A549 (cell line): ENCODE results near the gene TMEM198. TPM values are rescaled to one million over a fixed set of nuclear protein-coding genes. Genes with fewer than 3 reads are reported as not detected.

Experiments
- ATAC-seq, 2 experiments: fragments of 200-7000 bp in 1 of 2; fragments of >200 bp in 1 of 2; cut with Nextera tagmentation in 1 of 2; cut with Tn5 transposase in 1 of 2; 3 replicates each; pipeline versions ENCODE4 v1.8.0 to v1.9.1; 2018 to 2020; ENCODE audit warnings: mild to moderate bottlenecking in 1 of 2, moderate library complexity in 1 of 2
- CTCF ChIA-PET: fragments of 300-600 bp; sonication (Branson Sonifier 250); formaldehyde crosslinking; extraction: SDS; loops from one replicate; lab custom pipeline; 2021; ENCODE audit warnings: antibody characterized with exemption, inconsistent platforms; lab: Yijun Ruan, JAX
- POLR2A ChIA-PET: fragments of 350-600 bp; formaldehyde crosslinking; extraction: SDS; loops from one replicate; lab custom pipeline; 2021; ENCODE audit warnings: antibody characterized with exemption, inconsistent platforms; lab: Yijun Ruan, JAX
- DNase-seq, 2 experiments: peaks; one replicate each; pipeline versions ENCODE4 v3.0.0 to v3.0.0-alpha.2; 2011 to 2016; ENCODE audit warnings: low read depth in 1 of 2, low spot score in 1 of 2
- FAIRE-seq: peaks from 2 replicates; lab custom pipeline; 2011; peaks lifted over from hg19 to GRCh38; lab: Jason Lieb, UNC
- H3K27ac ChIP-seq, 2 experiments: fragments of >200 bp; sonication (Bioruptor Twin); formaldehyde crosslinking; 3 replicates each; pipeline ENCODE4 v1.5.1; 2016 to 2017
- H3K4me1 ChIP-seq: fragments of >200 bp; sonication (Bioruptor Twin); formaldehyde crosslinking; 3 replicates; pipeline ENCODE4 v1.6.1; 2016
- H3K4me2 ChIP-seq: fragments of >200 bp; sonication (Bioruptor Twin); formaldehyde crosslinking; 3 replicates; pipeline ENCODE4 v1.6.1; 2016
- H3K4me3 ChIP-seq: fragments of >200 bp; sonication (Bioruptor Twin); formaldehyde crosslinking; 3 replicates; pipeline ENCODE4 v1.5.1; 2016
- H3K9me3 ChIP-seq: fragments of >200 bp; sonication (Bioruptor Twin); formaldehyde crosslinking; 3 replicates; pipeline ENCODE4 v1.6.1; 2016
- CBX8 ChIP-seq: fragments of 200-600 bp; sonication (generic); IDR thresholded peaks from 2 replicates; pipeline ENCODE4 v1.6.1; 2016
- CHD4 ChIP-seq: fragments of 200-600 bp; sonication (generic); IDR thresholded peaks from 2 replicates; pipeline ENCODE4 v1.6.1; 2016; ENCODE audit warnings: antibody characterized with exemption, mild to moderate bottlenecking, borderline replicate concordance
- CTCF ChIP-seq: fragments of >200 bp; sonication (Bioruptor Twin); formaldehyde crosslinking; IDR thresholded peaks from 3 replicates; pipeline ENCODE4 v1.5.1; 2016
- EHF ChIP-seq: fragments of 250-450 bp; sonication (Bioruptor Pico); IDR thresholded peaks from 2 replicates; pipeline ENCODE4 v1.5.0; 2020; ENCODE audit warnings: mild to moderate bottlenecking
- EHMT2 ChIP-seq: fragments of 200-600 bp; sonication (generic); IDR thresholded peaks from 2 replicates; pipeline ENCODE4 v1.6.1; 2016; ENCODE audit warnings: antibody characterized with exemption, low read depth, mild to moderate bottlenecking, moderate library complexity
- EP300 ChIP-seq, 2 experiments: fragments of >200 bp; sonication (Bioruptor Twin); formaldehyde crosslinking; IDR thresholded peaks; 2 replicates in 1 of 2; 3 replicates in 1 of 2; pipeline ENCODE4 v1.6.1; 2016 to 2017
- ESRRA ChIP-seq: fragments of 150-350 bp; IDR thresholded peaks from 2 replicates; pipeline ENCODE4 v1.6.1; 2014; ENCODE audit warnings: mild to moderate bottlenecking, low read length, borderline replicate concordance
- FOSB ChIP-seq: fragments of 250-450 bp; sonication (Bioruptor Pico); IDR thresholded peaks from 2 replicates; pipeline ENCODE4 v1.5.0; 2020; ENCODE audit warnings: mild to moderate bottlenecking, moderate library complexity
- MAX ChIP-seq: IDR thresholded peaks from 2 replicates; pipeline ENCODE4 v1.6.1; 2012
- PHF8 ChIP-seq: fragments of 200-600 bp; sonication (generic); IDR thresholded peaks from 2 replicates; pipeline ENCODE4 v1.6.1; 2016; ENCODE audit warnings: low read depth, mild to moderate bottlenecking, antibody characterized with exemption, moderate library complexity, borderline replicate concordance
- RAD21 ChIP-seq, 2 experiments: fragments of >200 bp in 1 of 2; sonication (Bioruptor Twin) in 1 of 2; formaldehyde crosslinking in 1 of 2; IDR thresholded peaks in 1 of 2; conservative IDR thresholded peaks in 1 of 2; 2 replicates in 1 of 2; 3 replicates in 1 of 2; pipeline ENCODE4 v1.6.1; 2012 to 2018; ENCODE audit warnings: inconsistent platforms in 1 of 2
- RNF2 ChIP-seq: fragments of 200-600 bp; sonication (generic); IDR thresholded peaks from 2 replicates; pipeline ENCODE4 v1.6.1; 2016; ENCODE audit warnings: low read depth, mild to moderate bottlenecking, antibody characterized with exemption, moderate library complexity, borderline replicate concordance
- SMC3 ChIP-seq: fragments of >200 bp; sonication (Bioruptor Twin); formaldehyde crosslinking; IDR thresholded peaks from 3 replicates; pipeline ENCODE4 v1.6.1; 2018; ENCODE audit warnings: inconsistent platforms
- ZSCAN20 ChIP-seq: fragments of 250-450 bp; sonication (Bioruptor Pico); IDR thresholded peaks from 2 replicates; pipeline ENCODE4 v1.8.0; 2022; ENCODE audit warnings: mild to moderate bottlenecking, moderate library complexity
- WGBS: methylation state at CpG from one replicate; pipeline ENCODE4 v1.1.6; 2017; ENCODE audit errors: missing lambda C conversion rate; 5-methylcytosine and 5-hydroxymethylcytosine counted together
- polyA plus RNA-seq, 4 experiments: library from polyadenylated mRNA; depleted of rRNA in 3 of 4; stranded (reverse); fragments of >200 nt; fragmentation: RNase III in 1 of 4; extraction: RNeasy Plus Mini Kit Qiagen cat#74134 plus additional on column Dnase treatment in 1 of 4; gene quantifications; 2 replicates in 3 of 4; 3 replicates in 1 of 4; pipeline ENCODE4 v1.2.3, GENCODE V29; 2011 to 2017
- TF ChIP-seq, protein P1 (sequence below): IDR thresholded peaks from 2 replicates; pipeline ENCODE4 v1.6.1; 2012; ENCODE audit warnings: low read depth, borderline replicate concordance

Gene TMEM198
- polyA plus RNA-seq, 2 of the 4 experiments (the other 2 are of a cell fraction) = 0.31 to 0.37 TPM

DNA sequence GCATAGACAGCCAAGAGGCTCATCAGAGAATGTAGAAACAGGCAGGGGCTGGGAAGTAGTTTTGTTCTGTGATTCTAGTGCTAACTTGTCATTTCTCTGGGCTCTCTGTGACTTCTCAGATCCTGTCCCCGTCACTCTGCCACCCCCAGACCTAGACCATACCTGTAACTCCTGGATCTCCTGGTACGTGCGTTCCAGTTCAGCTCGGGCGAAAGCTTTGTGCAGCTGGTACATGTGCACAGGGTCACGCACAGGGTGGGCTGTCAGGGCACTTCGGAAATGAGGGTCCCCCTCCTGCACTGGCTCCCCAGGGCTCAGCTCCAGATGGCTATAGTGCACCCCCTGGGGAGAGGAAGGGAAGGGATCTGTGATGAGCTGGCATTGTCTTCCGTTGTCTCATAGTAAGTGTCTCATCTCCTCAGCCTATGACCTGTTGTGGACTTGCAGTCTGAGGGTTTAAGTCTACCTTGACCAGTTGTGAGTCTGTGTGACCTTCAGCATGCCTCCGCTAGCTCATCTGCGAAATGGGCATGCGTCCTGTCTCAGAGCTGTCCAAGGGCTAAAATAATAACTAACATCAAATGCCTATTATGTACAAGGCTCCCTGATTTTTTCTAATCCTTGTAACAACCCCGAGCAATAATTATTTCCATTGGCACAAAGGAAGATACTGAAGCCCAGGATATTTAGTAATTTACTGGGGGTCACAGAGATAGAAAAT is 2.9 kb upstream of the TMEM198 start:
- TF ChIP-seq EHMT2 (no peak), ESRRA (peak; percentile 95), EHF (CRISPR knock-in tag) (no peak), ZSCAN20 (CRISPR knock-in tag) (no peak), CHD4 (no peak), EP300 (IDR thresholded peaks at IDR 0.05) (no peak), CBX8 (no peak), RNF2 (no peak)
- no peak for FAIRE-seq

DNA sequence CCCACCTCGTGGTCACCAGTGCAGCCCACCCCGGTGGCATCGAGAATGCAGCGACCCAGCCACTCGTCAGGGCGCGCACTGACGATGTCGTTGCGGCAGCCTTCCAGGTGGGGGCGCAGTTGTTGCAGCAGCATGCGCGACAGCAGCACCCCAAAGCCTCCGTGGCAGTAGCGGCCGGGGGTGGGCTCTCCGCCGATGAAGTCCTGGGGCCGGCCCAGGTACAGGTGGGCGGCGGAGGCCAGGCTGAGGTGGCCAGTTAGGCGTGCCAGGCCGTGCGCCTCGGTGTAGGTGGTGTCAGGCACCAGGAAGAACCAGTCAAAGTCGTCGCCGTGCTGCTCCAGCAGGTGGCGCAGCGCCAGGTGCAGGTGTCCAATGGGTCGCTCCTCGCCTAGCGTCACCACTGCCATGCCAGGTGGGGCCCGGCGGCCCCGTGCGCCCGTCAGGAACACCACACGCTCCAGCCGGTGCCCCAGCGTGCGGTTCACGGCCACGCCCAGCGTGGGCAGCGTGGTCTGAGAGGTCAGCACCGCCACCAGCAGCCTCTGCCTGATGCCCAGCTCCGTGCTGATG is 2.1 kb upstream of the TMEM198 start:
- Histone ChIP-seq H3K4me3 (peak overlapping the region; percentile 32), H3K4me1 (peaks cover 12% of the 10 kb centered on the region)
- 0% methylated on average over 14 of the region's 48 CpGs for WGBS
- TF ChIP-seq ESRRA (no peak), RAD21 (conservative IDR thresholded peaks at IDR 0.05 in 1 of 2, IDR thresholded peaks at IDR 0.05 in 1 of 2) (peak; percentile 53 to 84), SMC3 (peak; percentile 97), MAX (peak; percentile 52; the same call in 1 of the 2 replicates), CTCF (peak; percentile 100), FOSB (no peak)
- TF ChIP-seq, all 56 proteins: peak for 4
- CTCF ChIA-PET = interaction anchor here (0.6 to 79.1 kb wide), 44 partner anchors 7 to 228 kb away, joined by 3 to 3291 read pairs (median 4); partner anchors contain the start of genes ASIC4, GMPPA, INHA and OBSL1
- POLR2A ChIA-PET = interaction anchor here (0.6 to 1.5 kb wide), 2 partner anchors 30 to 154 kb away, joined by 3 to 11 read pairs; partner anchors contain the start of gene OBSL1
- H3K9me3 ChIP-seq = no peaks in the 10 kb centered on the region
- FAIRE-seq (no peak), DNase-seq (peak; percentile 74 to 89), ATAC-seq (peak; percentile 38 to 69)
- peak overlapping the region; percentile 89 for H3K4me2 ChIP-seq
- H3K27ac ChIP-seq = peak overlapping the region in 1 of 2 experiments; percentile 79; a peak in 3 of 6 replicates

More for the DNA sequence above, 2.9 kb upstream of the TMEM198 start:
- WGBS = 79% methylated on average over 12 of the region's 12 CpGs
- Histone ChIP-seq H3K4me2 (peak overlapping the region; percentile 89; the same call in 2 of the 3 replicates), H3K9me3 (no peaks in the 10 kb centered on the region), H3K4me1 (peaks cover 12% of the 10 kb centered on the region), H3K4me3 (no peak overlapping the region), H3K27ac (no peak overlapping the region)
- ChIA-PET CTCF (interaction anchor here (0.6 to 79.1 kb wide), 38 partner anchors 8 to 227 kb away, joined by 3 to 3291 read pairs (median 4); partner anchors contain the start of genes ASIC4, GMPPA, OBSL1 and SPEG), POLR2A (interaction anchor here (0.6 to 1.5 kb wide), 2 partner anchors 30 to 153 kb away, joined by 3 to 11 read pairs; partner anchors contain the start of gene OBSL1)
- ATAC-seq = no peak
- DNase-seq = no peak

GRCh38 chr2:219542931-219543595 is 765 bp upstream of the TMEM198 start:
- peak overlapping the region; percentile 58 to 89 for H3K27ac ChIP-seq
- FAIRE-seq (no peak), DNase-seq (peak in 1 of 2 experiments; percentile 28)
- peak overlapping the region; percentile 61 for H3K4me3 ChIP-seq
- no peaks in the 10 kb centered on the region for H3K9me3 ChIP-seq
- WGBS = 9% methylated on average over 5 of the region's 66 CpGs
- POLR2A ChIA-PET = interaction anchor here (1.7 kb wide), 1 partner anchor 55 kb away, joined by 5 read pairs; the partner anchor contains the start of gene STK11IP
- peaks cover 12% of the 10 kb centered on the region for H3K4me1 ChIP-seq
- TF ChIP-seq, protein P1, sequence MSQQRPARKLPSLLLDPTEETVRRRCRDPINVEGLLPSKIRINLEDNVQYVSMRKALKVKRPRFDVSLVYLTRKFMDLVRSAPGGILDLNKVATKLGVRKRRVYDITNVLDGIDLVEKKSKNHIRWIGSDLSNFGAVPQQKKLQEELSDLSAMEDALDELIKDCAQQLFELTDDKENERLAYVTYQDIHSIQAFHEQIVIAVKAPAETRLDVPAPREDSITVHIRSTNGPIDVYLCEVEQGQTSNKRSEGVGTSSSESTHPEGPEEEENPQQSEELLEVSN = no peak
- peak; percentile 76 for TF ChIP-seq PHF8
- TF ChIP-seq, all 56 proteins: peak for 1
- peak; percentile 57 to 68 for ATAC-seq
- CTCF ChIA-PET = interaction anchor here (0.7 to 79.1 kb wide), 15 partner anchors 9 to 147 kb away, joined by 3 to 3291 read pairs (median 7); partner anchors contain the start of genes ASIC4, GMPPA, INHA and OBSL1
- peak overlapping the region; percentile 89 for H3K4me2 ChIP-seq
